CD4-positive, alpha-beta T cell treated with Interleukin-4 for 1 hour (primary cell): ENCODE data around the gene CEP83.

Source experiments
- DNase-seq, 2 donors: peaks; one replicate each; pipeline ENCODE4 v3.0.0-alpha.2; 2020 to 2022

The CEP83 gene

DNA sequence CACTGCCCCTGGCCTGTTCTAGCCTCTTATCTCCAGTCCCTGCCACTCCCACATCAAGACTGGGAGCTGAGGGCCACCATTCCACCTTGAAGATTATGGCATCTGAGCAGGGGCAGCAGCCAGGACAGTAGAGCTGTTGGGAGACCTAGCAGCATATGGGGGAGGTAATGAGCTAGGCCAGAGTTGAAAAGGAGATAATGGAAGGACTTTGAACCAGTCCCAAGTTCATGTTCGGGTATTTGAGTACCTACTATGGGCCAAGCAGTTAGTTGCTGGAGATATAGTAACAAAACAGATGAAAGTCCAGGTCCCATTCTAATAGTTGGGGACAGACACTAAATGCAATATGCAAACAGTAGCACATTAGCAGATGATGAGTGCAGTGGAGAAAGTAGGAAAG lies 159.8 kb downstream of the CEP83 start:
- DNase-seq: no peak

DNA sequence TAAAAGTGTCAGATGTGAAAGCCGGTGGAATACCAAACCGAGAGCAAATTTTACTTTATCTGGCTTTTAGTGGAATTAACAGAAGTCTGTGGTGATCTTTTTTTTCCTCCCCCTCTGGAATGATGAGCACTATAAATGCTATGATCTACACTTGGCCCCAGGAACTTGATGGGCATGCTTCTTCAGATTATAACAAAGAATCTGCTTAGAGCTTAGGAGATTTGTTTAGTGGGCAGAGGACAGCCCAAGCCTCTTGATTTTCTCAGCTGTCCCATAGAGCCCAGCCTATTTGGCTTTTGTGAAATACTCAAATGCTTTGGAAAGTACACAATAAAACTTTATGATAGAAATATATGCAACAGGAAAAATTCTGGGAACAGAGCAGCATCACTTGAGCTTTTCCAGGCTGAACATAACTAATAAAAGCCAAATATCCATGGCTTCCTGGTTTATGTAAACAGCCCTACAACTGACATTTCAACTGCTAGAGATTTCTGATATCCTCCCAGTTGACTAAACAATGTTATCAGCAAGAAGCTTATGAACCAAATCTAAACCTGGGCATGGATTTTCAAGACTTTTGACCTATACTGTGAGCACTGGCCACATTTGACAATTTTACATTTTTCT lies 161.7 kb downstream of the CEP83 start:
- DNase-seq: no peak

DNA sequence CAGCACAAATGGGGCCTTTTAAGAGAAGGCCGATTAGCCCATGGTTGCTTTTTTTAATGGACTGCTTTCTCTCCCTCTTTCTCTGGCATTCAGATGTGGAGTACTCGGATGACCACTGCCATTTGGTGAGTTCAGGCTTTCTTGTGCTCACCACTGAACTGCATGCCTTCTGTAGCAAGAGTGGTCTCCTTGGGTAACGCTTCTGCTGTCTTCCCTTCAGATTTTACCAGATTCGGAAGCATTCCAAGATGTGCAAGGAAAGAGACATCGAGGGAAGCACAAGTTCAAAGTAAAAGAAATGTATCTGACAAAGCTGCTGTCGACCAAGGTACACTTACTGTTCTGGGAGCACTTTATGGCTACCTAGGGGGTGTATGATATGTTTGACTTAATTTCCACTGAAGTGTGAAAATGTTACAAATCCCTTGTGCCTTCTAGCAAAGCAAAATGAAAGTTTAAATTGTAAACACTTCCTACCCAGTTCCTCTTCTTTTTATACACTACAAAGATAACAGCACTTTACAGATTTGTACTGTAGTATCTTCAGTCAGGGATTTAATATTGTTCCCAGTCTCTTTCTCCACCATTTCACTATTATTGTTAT lies 162.5 kb downstream of the CEP83 start:
- DNase-seq: no peak

DNA sequence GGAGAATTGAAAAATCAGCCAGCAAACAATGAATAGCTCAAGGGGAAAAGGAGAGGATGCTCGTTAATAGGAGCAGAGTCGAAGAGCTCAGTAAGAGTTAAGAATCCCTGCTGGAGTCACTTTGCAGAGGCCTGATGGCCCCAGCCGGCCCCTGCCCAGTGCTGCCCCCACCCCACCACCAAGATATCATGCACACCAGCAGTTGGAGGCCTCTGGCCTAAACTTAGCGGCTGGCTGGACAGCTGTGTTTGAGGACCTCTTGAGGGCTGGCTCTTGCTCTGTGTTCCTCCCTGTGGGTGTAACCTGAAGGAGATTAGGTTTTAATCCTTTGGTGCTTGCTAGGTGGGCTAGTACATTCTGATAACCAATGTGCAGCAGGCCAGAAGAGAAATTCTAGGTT lies 169.3 kb downstream of the CEP83 start:
- no peak for DNase-seq

DNA sequence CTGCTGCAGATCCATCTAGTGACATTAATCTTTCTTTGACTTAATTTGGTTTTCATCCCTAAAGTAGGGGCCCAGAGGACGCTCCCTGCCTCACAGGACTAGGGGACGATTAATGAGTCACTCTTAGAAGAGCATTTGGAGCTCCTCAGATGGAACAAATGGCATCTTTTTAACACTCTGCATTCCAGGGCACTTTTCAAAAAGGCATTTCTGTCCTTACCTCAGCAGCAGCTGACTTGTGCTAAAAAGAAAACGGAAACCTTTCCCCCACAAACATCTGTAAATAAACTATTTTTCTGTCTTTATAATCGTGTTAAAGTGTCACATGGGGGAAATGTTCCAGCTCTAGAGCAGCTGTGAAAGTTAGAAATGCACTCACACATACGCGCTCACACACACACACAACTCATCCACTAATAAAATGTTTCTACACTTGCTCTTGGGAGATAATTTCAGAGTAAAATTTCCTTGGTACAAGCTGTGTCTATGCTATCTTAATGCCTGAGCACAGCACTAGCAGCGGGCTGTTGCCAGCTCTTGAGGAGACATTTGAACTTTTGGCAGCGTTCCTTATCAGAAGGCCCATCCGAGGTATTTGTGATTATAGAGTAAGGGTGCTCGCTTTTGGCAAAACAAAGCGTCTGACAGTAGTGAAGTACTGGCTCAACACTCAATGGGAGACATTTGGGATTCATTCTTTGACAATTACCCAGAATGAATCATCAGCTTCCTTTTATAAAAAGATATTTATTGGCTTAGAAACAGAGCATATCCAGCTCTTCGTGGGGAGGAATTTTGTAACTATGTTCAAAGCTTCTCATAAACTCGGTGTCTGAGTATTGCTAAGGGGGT lies 170.0 kb downstream of the CEP83 start:
- no peak for DNase-seq

DNA sequence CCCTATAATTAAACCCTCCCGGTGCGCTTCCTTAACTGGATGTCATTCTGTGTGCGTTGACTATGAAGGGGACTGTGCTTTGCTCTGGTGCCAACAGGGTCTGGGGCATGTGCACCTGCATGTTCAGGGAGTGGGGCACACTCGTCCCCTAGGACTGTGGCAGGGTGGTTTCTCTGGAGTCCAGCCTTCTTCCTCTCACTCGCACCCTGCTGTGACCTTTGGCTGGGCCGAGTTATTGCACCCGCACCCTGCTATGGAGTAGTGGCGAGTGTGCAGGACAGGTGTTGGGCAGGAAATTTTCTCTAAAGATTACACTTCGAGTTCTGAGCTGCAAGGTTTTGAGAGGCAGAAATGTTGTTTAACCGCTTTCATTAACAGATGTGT lies 172.4 kb downstream of the CEP83 start:
- no peak for DNase-seq

DNA sequence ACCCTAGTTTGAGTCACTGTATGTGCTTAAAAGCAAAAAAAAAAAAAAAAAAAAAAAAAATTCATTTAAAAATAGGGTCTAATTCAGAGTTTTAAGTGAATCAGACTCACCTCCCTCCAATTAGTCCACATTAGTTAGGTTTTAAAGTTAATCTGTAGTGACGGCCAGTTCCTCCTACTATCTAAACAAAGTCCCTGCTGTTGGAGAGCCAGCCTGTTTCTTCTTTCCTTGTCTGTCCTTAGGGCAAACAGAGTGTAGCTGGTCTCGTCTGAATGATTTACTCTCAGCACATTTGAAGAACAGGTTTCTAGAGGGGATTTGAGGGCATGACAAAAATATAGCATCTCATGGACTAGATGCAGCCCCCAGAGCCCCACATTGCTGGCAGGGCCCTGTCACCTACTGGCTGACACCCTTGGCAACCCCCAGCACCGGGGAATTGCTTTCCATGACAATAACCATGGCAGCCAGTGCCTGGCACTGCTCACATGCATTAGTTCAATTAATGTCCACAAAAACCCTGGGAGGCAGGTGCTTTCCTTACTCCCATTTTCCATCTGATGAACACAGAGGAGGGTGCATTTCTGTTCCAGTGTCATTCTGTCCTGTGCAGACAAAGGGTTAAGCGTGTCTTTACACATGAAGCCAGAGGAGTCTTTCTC lies 173.0 kb downstream of the CEP83 start:
- no peak for DNase-seq

DNA sequence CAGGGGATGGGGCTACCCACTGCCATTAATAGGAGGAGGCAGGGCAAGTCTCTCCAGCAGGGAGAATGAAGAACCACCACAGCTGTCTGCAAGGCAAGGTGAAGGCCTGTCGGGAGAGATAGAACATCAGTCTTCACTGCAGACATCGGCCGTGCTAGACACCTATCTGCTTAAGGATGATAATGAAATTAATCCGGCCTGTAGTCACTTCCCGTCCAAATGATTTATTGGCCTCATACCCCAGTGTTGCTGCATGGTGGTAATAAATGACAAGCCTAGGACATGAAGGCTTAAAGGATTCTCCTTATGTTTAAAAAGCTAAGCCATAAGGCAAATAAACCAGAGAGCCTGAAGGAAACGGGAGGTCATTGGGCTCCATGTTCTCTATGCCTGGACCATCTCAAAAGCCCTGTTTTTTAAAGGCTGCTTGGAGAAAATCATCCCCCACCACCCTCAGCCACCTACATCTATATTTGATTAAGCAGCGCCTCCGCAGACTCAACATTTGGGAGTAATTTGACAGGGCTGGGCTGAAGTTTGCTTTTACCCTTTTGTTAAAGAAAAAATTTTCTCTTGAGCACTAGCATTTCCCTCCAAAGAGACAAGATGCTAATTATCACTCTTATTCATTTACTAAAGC lies 173.6 kb downstream of the CEP83 start:
- no peak for DNase-seq

DNA sequence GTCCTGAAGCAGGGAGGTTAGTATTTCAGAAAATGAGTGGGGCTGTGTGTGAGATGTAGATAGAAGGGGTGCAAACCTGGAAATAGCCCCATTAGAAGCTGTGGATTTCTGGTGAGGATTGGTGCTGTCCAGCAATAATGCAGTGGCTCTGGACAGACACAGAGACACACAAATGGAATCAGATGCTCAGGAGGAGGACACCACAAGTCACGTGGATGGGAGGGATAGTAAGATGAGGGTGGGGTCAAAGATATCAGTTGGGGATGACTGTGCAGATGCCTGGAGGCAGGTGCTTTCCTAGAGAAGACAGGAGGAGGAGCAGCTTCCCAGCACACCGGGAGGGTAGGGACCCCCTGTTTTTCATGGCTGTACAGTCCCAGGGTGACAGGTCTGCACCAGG lies 174.8 kb downstream of the CEP83 start:
- no peak for DNase-seq

DNA sequence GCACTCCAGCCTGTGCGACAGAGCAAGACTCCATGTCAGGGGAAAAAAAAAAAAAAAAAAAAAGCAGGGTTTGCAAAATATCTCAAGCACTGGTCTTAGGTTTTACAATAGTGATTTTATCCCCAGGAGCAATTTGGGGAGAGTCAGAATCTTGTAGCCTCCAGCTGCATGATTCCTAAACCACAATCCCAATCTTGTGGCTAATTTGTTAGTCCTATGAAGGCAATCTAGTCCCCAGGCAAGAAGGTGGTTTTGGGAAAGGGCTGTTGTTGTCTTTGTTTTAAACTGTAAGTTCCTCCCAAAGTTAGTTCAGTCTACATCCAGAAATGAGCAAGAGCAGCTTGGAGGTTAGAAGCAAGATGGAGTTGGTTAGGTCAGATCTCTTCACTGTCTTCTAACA lies 175.6 kb downstream of the CEP83 start:
- DNase-seq: no peak

DNA sequence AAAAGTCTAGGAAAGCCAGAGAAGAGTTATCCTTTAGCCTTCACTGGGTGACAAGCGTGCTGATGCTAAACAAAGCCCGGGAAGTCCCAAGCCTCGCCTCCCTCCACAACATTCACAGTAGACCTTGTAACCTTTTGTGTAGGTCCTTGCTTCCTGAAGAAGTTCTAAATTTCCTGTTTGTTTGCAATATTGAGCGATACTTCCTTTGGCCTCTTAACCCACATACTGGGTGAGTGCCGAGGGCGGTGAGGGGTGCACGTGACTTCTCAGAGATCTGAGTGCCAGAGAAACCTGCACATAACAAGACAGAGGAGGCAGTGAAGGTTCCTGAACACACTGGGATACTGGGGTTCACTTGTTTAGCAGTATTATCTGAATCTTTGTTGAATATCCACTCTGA lies 177.0 kb downstream of the CEP83 start:
- DNase-seq: peak; percentile 40 to 60

DNA sequence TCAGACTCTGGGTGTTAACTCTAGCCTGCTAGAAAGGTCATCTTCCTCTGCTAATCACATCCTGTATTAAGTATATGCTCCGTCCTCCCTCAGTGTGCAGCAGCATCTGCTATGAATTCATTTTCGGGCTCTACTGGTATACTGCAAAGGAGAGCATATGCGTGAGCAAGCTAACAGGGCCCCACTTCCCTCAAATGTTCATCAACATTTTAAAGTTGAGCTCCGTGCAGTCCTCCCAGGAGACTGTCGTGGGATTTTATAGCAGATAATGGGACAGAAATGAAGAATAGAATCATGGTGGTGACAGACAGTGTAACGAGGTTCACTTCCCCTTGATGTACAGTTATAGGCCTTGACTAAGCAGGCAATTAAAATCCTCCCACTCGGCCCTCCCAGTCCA lies 179.6 kb downstream of the CEP83 start:
- DNase-seq: no peak

DNA sequence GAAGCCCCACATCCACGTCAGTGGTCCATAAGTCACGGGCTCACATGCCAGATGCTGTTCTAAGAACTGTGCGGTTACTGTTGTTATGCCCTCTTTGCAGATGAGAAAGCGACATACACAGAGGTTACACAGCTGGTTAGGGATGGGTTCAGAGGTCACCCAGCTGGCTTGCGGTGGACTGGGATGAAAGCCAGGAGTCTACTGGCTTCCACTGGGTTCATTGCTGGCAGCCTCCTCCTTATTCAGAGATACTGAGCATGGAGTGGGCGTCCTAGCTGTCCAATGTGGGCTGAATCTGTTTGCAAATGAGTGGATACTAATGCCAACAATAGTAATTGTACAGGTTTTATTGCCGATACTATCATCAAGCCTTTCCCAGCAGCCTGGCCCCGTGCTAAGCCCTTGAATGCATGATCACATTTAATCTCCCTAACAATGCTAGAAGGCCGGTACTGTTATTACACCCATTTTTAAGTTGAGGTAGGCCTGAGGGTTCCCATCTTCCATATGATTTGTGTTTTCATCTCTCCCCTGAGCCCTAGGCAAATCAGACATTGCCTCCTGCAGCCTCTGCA lies 182.2 kb downstream of the CEP83 start:
- no peak for DNase-seq

DNA sequence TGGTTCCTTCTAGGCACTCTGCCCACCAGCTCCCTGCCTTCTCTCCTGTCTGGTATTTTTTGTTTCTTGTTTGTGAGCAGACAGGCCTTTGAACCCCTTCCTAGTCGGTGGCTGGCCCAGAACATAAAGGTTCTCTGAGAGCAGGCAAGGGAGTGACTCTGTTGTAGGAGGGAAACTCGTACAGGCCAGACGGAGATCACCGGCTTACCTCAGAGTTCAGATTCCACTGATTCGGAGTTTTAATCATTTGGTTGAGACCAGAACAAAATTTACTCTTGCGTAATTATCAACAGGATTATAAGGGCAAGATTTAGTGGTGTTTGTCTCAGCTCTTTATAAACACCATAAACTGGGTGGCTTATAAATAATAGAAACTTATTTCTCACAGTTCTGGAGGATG lies 182.9 kb downstream of the CEP83 start:
- no peak for DNase-seq

DNA sequence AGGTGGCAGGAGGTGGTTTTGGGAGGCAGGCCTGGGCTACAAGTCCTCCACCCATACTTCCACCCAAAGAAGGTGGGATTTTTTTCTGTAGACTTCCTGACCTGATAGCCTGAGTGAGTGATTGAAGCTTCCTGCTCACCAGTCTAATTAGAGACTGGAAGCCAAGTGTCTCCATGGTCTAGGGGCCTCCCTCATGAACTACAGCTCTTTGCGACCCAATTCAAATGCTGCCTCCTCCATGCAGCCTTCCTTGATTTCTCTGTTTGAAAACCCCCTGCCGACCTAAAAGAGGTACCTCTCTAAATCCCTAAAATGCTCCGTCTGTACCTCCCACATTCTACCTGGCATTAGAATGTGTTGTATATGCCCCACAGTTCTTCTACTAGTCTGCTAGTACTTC lies 186.4 kb downstream of the CEP83 start:
- no peak for DNase-seq

DNA sequence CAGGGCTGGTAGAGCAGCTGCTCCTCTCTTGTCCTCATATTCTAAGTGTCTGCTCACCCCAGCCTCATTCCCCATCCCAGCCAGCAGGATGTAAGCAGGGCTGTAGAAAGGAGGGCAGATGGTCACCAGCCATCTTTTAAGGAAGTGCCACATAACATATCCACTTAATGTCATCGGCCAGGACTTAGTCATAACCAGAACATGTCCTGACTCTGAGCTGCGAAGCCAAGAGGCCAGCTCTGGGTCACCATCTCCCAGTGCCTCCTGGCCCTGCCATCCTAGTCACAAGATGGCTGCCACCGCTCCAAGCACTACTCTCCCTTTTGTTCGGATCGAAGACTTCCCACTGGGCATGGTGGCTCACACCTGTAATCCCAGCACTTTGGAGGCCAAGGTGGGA lies 187.4 kb downstream of the CEP83 start:
- DNase-seq: no peak

DNA sequence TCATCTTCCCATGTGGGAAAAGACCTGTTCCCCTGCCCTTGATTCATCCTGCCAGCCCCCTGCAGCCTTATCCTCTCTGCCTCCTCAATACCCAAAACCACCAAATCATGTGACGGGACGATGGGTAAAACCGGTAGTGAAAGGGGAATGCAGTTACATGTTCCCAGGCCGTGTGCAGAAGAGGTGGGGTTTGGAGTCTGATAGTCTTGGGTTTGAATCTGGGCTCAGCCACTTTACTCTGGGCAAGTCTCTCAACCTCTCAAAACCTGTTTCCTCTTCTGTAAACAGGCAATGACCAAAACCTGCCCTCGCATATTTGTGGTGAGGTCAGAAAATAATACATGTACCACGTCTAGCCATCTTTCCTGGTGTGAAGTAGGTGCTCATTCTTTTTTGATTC lies 188.3 kb downstream of the CEP83 start:
- no peak for DNase-seq

DNA sequence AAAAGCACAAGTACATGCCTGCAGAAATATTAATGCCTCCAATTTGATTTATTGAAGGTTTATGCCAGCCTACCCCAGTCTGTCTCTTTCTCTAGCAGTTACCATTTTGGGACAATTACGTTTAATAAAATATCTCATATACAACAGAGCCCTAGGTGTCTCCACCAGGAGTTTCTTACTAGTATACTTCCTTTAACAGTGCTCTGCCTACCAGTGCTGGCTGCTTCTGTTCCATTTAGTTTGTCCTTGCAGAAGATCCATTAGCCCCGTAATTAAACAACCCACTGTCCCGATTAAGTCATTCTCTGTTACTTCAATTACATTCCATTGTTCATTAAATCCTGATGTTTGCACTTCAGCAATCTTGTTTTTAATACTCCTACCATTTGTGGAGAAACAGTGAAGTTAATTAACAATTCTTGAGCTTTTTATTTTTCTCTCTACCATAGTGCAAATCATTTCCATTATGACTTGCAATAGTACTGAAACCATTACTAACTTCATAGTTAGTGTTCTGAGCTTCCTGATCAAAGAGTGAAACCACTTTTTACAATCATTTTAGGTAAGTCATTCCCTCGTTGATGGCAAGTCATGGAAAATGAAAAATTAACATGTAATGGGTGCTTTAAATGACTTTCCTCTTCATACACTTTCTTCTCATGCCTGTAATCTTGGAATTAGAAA lies 190.2 kb downstream of the CEP83 start:
- no peak for DNase-seq

DNA sequence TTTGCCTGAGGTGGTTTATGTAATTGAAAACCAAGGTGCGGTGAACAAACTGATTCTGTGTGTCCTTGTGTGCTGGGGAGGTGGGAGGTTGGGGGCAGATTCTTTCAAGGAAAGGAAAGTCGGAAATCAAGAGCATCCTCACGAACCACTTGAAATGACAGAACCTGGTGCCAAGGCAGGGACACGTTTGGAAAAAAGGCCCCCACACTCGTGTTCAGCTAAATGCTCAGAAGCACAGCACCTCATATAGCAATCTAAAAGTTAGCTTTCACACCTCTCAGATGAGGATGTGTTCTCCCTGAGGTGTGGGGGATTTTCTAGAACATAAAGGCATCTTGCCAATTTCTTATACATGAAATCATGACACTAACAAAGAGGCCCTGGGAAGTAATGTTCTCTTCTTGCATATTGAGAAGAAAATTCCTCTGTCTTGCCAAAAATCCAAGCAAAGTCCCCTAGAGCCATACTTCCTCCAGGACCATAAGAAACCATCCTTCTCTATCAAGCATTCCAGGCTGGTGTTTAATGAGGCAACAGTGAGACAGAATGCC lies 191.7 kb downstream of the CEP83 start:
- DNase-seq: no peak

DNA sequence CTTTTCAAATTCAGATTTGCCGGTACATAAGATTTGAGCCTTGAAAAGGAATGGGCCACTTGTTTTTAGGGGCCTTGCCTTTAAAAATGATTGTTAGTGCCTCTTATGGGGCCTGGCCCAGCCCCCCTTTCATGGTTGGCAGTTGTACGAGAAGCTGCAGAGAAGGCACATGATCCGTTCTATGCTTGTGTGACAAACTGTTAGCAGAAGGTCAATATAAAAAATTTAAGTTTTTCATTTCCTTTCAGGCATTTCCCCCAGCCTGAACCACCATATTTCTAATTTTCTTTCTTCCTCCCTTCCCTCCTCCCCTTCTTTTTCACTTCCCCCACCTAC lies 192.2 kb downstream of the CEP83 start:
- DNase-seq: no peak

DNA sequence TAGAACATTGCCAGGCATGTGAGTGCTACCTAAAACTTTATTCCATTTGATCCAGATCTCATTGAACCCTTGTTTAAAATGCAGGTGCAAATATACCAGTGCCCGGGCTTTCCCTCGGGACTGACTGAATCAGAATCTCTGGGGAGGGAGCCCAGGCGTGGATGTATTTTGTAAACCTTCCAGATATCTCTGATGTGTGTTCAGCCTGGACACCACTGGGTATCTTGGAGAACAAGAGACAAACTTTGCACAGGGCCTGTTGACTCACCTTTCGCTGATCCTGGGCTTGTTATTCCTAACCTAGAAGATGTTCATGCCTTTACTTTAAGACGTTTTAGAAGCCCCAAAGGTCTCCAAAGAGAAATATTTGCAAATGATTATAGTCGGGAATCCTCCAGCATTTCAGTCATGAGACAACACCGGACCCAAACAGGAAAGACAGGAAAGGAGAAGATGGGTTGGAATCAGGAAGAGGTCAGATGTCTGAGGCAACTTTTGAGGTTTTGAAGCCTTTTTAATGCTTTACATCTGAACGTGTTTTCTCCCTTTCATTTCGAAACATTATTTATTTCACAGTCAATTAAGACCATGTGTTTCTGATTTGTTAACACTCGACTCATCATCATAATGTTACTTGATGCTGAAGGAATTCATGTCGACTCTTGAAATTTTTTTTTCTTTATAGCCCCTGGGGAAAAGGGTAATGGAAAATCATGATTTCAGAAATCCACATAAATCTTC lies 192.7 kb downstream of the CEP83 start:
- no peak for DNase-seq
